Left lung (tissue), 10 donors: ENCODE data around the gene DLG1. TPM values are rescaled to one million over a fixed set of nuclear protein-coding genes. Genes with fewer than 3 reads are reported as not detected.

Experiments
- ATAC-seq: fragments of 200-7000 bp; cut with Tn5 transposase; one replicate; pipeline ENCODE4 v1.9.1; 2020; ENCODE audit warnings: moderate library complexity
- DNase-seq, 4 donors: peaks; one replicate each; pipeline ENCODE4 v3.0.0-alpha.2; 2013 to 2020
- H3K27ac ChIP-seq, 2 donors: fragments of 200-600 bp; sonication (generic) in 1 of 2; one replicate each; pipeline versions ENCODE4 v1.5.0 to v1.8.0; 2020 to 2021
- H3K27me3 ChIP-seq, 2 donors: fragments of 200-600 bp; sonication (generic) in 1 of 2; one replicate each; pipeline versions ENCODE4 v1.5.0 to v1.8.0; 2020 to 2021
- H3K36me3 ChIP-seq, 2 donors: fragments of 200-600 bp; sonication (generic) in 1 of 2; one replicate each; pipeline versions ENCODE4 v1.5.0 to v1.8.0; 2020 to 2021
- H3K4me1 ChIP-seq, 2 donors: fragments of 200-600 bp; one replicate each; pipeline ENCODE4 v1.8.0; 2021
- H3K4me3 ChIP-seq, 2 donors: fragments of 200-600 bp; sonication (generic) in 1 of 2; one replicate each; pipeline versions ENCODE4 v1.5.0 to v1.8.0; 2020 to 2021; ENCODE audit warnings: mild to moderate bottlenecking in 1 of 2
- H3K9me3 ChIP-seq, 2 donors: fragments of 200-600 bp; sonication (generic) in 1 of 2; one replicate each; pipeline versions ENCODE4 v1.5.0 to v1.8.0; 2020 to 2021
- intact Hi-C, 2 donors: fragments of 100-400 bp; cut with DNase I; formaldehyde crosslinking; loops; one replicate each; pipeline versions ENCODE4 v1.11.2 to v1.14.2; 2022
- polyA plus RNA-seq, 6 donors: library from polyadenylated mRNA; unstranded; fragments of 120-200 nt; gene quantifications; one replicate each; pipeline ENCODE4 v1.2.1, GENCODE V29; 2013; ENCODE audit not compliant: insufficient read length in 6 of 6
- total RNA-seq, 2 donors: library from RNA; stranded (reverse); fragmentation: NEBNext Ultra II Directional; extraction: Animal tissue kit (Norgen Biotek cat#: 25700); gene quantifications; one replicate each; pipeline ENCODE4 v1.2.1, GENCODE V29; 2021
- TF ChIP-seq, protein P1 (sequence below), 2 donors: fragments of 200-600 bp; sonication (generic) in 1 of 2; IDR thresholded peaks; one replicate each; pipeline versions ENCODE4 v1.5.0 to v1.8.0; 2021; ENCODE audit warnings: antibody characterized with exemption in 2 of 2
- donor health status: DM: no; HTN: yes; CAD: no.
- donor health status: DM: no; HTN: no; CAD: no.

Gene DLG1
- total and polyA plus RNA-seq, 8 donors = 71.0 to 89.9 (median 83.2) TPM

DNA sequence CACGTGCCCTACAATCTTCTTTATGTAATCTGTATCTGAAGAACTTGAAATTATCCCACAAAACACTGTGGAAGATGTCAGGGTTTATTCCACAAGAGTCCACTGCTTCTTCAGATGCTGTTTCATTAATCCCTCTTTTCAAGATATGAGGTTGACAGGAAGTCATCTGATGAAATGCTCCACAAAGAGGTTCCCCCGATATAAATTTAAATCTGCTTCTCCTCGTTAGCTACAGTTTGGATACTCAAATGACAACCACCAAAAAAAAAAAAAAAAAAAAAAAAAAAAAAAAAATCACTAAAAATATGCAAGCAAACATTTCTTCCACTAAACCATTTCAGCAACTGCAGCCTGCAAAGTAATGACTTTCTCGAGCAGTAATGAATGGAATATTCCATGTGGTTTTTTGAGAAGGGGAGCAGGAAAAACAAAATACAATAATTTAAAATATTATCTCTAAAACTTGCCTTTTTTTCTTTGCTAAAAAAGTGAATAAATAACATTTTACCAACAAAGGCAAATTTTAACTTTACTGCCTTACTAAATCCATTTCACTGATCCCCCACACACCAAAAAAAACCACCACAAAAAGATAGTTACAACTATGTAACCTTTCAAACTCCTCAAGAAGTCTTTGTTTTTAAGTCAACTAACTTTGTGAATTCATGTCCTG is 37.8 kb downstream of the DLG1 start:
- Histone ChIP-seq H3K4me1 (no peaks in the 10 kb centered on the region), H3K27me3 (no peaks in the 10 kb centered on the region), H3K9me3 (no peaks in the 10 kb centered on the region), H3K36me3 (no peaks in the 10 kb centered on the region), H3K27ac (no peak overlapping the region), H3K4me3 (no peak overlapping the region)
- intact Hi-C loops = no loop called here
- ATAC-seq (no peak), DNase-seq (no peak)
- TF ChIP-seq, protein P1, sequence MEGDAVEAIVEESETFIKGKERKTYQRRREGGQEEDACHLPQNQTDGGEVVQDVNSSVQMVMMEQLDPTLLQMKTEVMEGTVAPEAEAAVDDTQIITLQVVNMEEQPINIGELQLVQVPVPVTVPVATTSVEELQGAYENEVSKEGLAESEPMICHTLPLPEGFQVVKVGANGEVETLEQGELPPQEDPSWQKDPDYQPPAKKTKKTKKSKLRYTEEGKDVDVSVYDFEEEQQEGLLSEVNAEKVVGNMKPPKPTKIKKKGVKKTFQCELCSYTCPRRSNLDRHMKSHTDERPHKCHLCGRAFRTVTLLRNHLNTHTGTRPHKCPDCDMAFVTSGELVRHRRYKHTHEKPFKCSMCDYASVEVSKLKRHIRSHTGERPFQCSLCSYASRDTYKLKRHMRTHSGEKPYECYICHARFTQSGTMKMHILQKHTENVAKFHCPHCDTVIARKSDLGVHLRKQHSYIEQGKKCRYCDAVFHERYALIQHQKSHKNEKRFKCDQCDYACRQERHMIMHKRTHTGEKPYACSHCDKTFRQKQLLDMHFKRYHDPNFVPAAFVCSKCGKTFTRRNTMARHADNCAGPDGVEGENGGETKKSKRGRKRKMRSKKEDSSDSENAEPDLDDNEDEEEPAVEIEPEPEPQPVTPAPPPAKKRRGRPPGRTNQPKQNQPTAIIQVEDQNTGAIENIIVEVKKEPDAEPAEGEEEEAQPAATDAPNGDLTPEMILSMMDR (IDR thresholded peaks at IDR 0.05) = no peak

DNA sequence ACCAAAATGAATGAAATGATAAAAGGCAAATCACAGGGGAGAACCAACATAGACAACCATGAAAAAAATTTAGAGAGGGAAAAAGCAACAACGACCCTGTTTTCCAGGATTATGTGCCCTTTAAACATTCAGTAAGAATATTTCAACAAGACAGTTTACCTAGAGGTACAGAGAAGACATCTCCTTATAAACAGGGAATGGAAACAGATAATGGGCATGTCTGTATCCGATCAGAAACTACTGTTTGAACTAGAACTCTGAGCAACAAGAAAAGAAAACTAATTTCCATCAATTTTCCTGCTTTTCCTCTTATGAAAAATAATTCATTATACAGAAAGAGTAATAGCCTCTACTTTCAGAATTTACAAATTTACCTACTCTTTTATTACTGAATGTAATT is 39.3 kb downstream of the DLG1 start:
- intact Hi-C loops = loop anchor here in 1 of 2 donors (5.0 kb wide), 1 partner anchor 253 kb away; no protein-coding TSS in a partner anchor
- TF ChIP-seq, protein P1 (IDR thresholded peaks at IDR 0.05) = no peak
- ATAC-seq = no peak

DNA sequence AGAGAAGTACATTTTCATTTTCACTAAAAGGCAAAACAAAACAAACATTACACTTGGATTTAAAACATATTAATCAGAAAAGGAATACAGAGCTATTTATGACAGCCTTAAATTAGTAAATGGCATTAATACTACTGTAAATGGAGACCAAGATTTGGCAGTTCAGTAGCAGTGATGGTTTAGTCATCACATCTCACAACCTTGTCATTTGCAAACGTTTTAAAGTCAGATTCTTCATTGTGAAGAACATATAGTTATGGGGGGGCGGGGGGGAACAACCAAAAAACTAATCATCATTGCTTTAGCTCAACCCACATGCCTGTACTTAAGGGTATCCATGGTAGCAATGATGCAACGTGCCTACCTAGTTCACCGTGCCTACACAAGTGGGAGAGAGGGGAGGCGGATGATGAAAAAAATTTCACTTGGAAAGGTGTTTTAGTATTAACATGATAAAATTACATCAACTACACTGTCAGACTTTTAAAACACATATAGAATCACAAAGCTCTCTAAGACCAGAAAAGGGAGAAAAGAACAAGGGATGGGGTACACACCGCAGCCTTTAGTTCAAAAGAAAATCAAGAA is 40.1 kb downstream of the DLG1 start:
- Histone ChIP-seq H3K9me3 (no peaks in the 10 kb centered on the region), H3K4me1 (no peaks in the 10 kb centered on the region), H3K36me3 (no peaks in the 10 kb centered on the region), H3K27ac (no peak overlapping the region), H3K27me3 (no peaks in the 10 kb centered on the region), H3K4me3 (no peak overlapping the region)
- no peak for DNase-seq
- TF ChIP-seq, protein P1 (IDR thresholded peaks at IDR 0.05) = no peak
- intact Hi-C loops = loop anchor here in 1 of 2 donors (5.0 kb wide), 1 partner anchor 254 kb away; no protein-coding TSS in a partner anchor
- ATAC-seq = no peak

More for the DNA sequence above, 39.3 kb downstream of the DLG1 start:
- H3K4me1 ChIP-seq = no peaks in the 10 kb centered on the region
- H3K9me3 ChIP-seq = no peaks in the 10 kb centered on the region
- no peak for DNase-seq
- no peaks in the 10 kb centered on the region for H3K27me3 ChIP-seq
- H3K4me3 ChIP-seq = no peak overlapping the region
- H3K36me3 ChIP-seq = no peaks in the 10 kb centered on the region
- no peak overlapping the region for H3K27ac ChIP-seq

DNA sequence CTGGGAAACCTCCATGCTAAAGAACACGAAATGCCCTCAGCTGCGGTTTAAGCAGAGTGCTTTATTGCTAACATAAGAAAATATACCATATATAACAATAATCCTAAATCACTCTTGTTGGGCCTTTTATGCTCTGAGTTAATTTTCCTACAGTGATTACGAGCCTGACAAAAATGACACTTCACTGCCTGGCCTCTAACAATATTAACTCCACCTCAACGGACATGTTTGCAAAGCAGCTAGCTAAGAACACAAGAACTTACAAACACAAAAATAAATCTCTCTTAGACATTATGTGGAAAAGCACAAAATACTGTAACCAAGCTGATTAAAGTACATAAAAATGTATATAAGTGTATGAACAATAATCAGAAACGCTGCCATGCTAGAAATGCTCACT is 40.7 kb downstream of the DLG1 start:
- H3K36me3 ChIP-seq = no peaks in the 10 kb centered on the region
- intact Hi-C loops = loop anchor here in 1 of 2 donors (5.0 kb wide), 1 partner anchor 255 kb away; no protein-coding TSS in a partner anchor
- H3K4me3 ChIP-seq = no peak overlapping the region
- no peak overlapping the region for H3K27ac ChIP-seq
- no peaks in the 10 kb centered on the region for H3K27me3 ChIP-seq
- no peaks in the 10 kb centered on the region for H3K9me3 ChIP-seq
- DNase-seq = no peak
- TF ChIP-seq, protein P1 (IDR thresholded peaks at IDR 0.05) = no peak
- no peaks in the 10 kb centered on the region for H3K4me1 ChIP-seq
- no peak for ATAC-seq

DNA sequence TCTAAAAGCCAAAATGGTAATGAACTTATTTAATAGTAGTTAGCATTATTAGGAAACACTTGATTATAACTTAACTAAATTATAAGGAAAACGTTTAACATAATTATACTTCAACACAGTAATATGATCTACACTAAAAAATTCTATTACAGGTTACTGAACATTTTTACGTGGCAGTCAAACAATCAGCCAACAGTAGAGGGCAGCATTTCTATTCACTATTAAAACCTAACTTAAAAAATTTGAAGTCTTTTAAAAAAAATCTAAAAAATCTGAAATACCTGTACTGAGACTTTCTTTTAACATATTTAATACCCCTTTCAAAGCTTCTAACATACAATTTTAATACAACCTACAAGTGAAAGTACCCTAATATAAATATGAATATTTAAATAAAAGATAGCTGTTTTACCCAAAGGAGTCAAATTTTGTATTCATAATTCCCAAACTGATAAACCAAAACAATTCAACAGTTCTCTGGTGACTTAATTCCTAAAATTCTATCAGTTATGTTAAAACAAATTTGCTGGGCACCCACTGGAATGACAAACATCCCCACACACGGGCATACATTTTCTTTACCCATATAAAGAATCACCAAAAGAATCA is 41.5 kb downstream of the DLG1 start:
- TF ChIP-seq, protein P1 (IDR thresholded peaks at IDR 0.05) = peak; percentile 50 to 52
- Histone ChIP-seq H3K27ac (no peak overlapping the region), H3K4me1 (no peaks in the 10 kb centered on the region), H3K4me3 (no peak overlapping the region), H3K36me3 (peaks cover 0 to 4% of the 10 kb centered on the region in 2 donors), H3K27me3 (no peaks in the 10 kb centered on the region), H3K9me3 (no peaks in the 10 kb centered on the region)
- DNase-seq (peak in 2 of 4 donors; percentile 34 to 53), ATAC-seq (peak; percentile 58)
- intact Hi-C loops = loop anchor here in 1 of 2 donors (5.0 kb wide), 1 partner anchor 255 kb away; no protein-coding TSS in a partner anchor
